ENCODE results near the gene XIAP. TPM values are rescaled to one million over a fixed set of nuclear protein-coding genes. Genes with fewer than 3 reads are reported as not detected.

The XIAP gene
- total and polyA plus RNA-seq, 9 of the 15 experiments (the other 6 are each of a cell fraction or from before 2014, with no cell fraction given), result 5.7 to 40.5 (median 19.8) TPM

DNA sequence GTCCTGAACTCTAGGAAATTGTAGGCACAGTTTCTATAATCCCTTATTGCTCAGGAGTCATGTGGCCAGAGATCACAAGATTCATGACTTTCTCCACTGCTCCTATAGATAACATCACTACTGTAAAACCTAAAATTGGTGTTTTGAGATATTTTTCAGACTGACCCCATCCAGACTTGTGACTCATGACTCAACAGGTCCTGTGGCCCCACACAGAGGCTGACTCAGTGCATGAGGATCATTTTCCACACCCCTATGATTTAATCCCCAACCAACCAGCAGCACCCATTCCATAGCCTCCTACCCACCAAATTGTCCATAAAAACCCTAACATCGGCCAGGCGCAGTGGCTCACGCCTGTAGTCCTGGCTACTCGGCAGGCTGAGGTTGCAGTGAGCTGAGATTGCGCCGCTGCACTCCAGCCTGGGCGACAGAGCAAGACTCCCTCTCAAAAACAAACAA, 13.2 kb upstream of the XIAP start (continued):
- TF ChIP-seq FOXJ3 (CRISPR knock-in tag; IDR thresholded peaks at IDR 0.05), result no peak
- no peak for TF ChIP-seq FOXK1 (CRISPR knock-in tag; IDR thresholded peaks at IDR 0.05; ENCODE audit: borderline replicate concordance)
- TF ChIP-seq RBM39 (optimal IDR thresholded peaks at IDR 0.05; ENCODE audit: low read depth, low read length), result no peak
- no peak for TF ChIP-seq ARNT (IDR thresholded peaks at IDR 0.05)
- no peak for TF ChIP-seq TRIM28 (IDR thresholded peaks at IDR 0.05)
- no peak for TF ChIP-seq MIER1 (IDR thresholded peaks at IDR 0.05; ENCODE audit: low read depth)
- TF ChIP-seq CREB1 (IDR thresholded peaks at IDR 0.05), result no peak
- no peak for TF ChIP-seq CREB1 (CRISPR knock-in tag; IDR thresholded peaks at IDR 0.05)
- TF ChIP-seq, protein P1, sequence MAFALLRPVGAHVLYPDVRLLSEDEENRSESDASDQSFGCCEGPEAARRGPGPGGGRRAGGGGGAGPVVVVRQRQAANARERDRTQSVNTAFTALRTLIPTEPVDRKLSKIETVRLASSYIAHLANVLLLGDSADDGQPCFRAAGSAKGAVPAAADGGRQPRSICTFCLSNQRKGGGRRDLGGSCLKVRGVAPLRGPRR (CRISPR knock-in tag; IDR thresholded peaks at IDR 0.05), result no peak
- TF ChIP-seq, protein P2, sequence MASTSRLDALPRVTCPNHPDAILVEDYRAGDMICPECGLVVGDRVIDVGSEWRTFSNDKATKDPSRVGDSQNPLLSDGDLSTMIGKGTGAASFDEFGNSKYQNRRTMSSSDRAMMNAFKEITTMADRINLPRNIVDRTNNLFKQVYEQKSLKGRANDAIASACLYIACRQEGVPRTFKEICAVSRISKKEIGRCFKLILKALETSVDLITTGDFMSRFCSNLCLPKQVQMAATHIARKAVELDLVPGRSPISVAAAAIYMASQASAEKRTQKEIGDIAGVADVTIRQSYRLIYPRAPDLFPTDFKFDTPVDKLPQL (IDR thresholded peaks at IDR 0.05; ENCODE audit: extremely low read depth, insufficient read length), result no peak
- TF ChIP-seq, protein P3, sequence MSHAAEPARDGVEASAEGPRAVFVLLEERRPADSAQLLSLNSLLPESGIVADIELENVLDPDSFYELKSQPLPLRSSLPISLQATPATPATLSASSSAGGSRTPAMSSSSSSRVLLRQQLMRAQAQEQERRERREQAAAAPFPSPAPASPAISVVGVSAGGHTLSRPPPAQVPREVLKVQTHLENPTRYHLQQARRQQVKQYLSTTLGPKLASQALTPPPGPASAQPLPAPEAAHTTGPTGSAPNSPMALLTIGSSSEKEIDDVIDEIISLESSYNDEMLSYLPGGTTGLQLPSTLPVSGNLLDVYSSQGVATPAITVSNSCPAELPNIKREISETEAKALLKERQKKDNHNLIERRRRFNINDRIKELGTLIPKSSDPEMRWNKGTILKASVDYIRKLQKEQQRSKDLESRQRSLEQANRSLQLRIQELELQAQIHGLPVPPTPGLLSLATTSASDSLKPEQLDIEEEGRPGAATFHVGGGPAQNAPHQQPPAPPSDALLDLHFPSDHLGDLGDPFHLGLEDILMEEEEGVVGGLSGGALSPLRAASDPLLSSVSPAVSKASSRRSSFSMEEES (CRISPR knock-in tag; IDR thresholded peaks at IDR 0.05), result peak; percentile 30; the same call in 1 of the 2 replicates
- peak; percentile 57; the same call in 1 of the 2 replicates for TF ChIP-seq FOXJ2 (tag; IDR thresholded peaks at IDR 0.05)
- peak; percentile 52 for TF ChIP-seq EP400 (IDR thresholded peaks at IDR 0.05)
- TF ChIP-seq MAZ (CRISPR knock-in tag; conservative IDR thresholded peaks at IDR 0.05 in 1 of 2, IDR thresholded peaks at IDR 0.05 in 1 of 2), result no peak; a peak in 1 of 4 replicates
- no peak for TF ChIP-seq HNRNPH1 (optimal IDR thresholded peaks at IDR 0.05; ENCODE audit: low read depth, low read length)
- no peak for TF ChIP-seq PTRF (tag; IDR thresholded peaks at IDR 0.05)
- no peak for TF ChIP-seq MECOM (CRISPR knock-in tag; IDR thresholded peaks at IDR 0.05)
- TF ChIP-seq SMAD3 (CRISPR knock-in tag; conservative IDR thresholded peaks at IDR 0.05), result no peak
- TF ChIP-seq, protein P4, sequence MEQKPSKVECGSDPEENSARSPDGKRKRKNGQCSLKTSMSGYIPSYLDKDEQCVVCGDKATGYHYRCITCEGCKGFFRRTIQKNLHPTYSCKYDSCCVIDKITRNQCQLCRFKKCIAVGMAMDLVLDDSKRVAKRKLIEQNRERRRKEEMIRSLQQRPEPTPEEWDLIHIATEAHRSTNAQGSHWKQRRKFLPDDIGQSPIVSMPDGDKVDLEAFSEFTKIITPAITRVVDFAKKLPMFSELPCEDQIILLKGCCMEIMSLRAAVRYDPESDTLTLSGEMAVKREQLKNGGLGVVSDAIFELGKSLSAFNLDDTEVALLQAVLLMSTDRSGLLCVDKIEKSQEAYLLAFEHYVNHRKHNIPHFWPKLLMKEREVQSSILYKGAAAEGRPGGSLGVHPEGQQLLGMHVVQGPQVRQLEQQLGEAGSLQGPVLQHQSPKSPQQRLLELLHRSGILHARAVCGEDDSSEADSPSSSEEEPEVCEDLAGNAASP (IDR thresholded peaks at IDR 0.05), result no peak
- no peak for TF ChIP-seq ZNF766 (CRISPR knock-in tag; conservative IDR thresholded peaks at IDR 0.05)
- no peak for TF ChIP-seq SMARCA5 (IDR thresholded peaks at IDR 0.05)
- TF ChIP-seq, protein P5, sequence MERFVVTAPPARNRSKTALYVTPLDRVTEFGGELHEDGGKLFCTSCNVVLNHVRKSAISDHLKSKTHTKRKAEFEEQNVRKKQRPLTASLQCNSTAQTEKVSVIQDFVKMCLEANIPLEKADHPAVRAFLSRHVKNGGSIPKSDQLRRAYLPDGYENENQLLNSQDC (CRISPR knock-in tag; IDR thresholded peaks at IDR 0.05), result no peak
- no peak for TF ChIP-seq CBX3 (IDR thresholded peaks at IDR 0.05; ENCODE audit: borderline replicate concordance in 1 of 2, low read length in 2 of 2)
- TF ChIP-seq SPI1 (IDR thresholded peaks at IDR 0.05; ENCODE audit: borderline replicate concordance, low read depth, low read length), result no peak
- TF ChIP-seq, protein P6, sequence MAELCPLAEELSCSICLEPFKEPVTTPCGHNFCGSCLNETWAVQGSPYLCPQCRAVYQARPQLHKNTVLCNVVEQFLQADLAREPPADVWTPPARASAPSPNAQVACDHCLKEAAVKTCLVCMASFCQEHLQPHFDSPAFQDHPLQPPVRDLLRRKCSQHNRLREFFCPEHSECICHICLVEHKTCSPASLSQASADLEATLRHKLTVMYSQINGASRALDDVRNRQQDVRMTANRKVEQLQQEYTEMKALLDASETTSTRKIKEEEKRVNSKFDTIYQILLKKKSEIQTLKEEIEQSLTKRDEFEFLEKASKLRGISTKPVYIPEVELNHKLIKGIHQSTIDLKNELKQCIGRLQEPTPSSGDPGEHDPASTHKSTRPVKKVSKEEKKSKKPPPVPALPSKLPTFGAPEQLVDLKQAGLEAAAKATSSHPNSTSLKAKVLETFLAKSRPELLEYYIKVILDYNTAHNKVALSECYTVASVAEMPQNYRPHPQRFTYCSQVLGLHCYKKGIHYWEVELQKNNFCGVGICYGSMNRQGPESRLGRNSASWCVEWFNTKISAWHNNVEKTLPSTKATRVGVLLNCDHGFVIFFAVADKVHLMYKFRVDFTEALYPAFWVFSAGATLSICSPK (IDR thresholded peaks at IDR 0.05; ENCODE audit: borderline replicate concordance), result no peak
- TF ChIP-seq SREBF2 (CRISPR knock-in tag; IDR thresholded peaks at IDR 0.05), result no peak
